Measurements from ENCODE around the gene KRTAP6-2.

The KRTAP6-2 gene

GRCh38 chr21:30620522-30620921 lies 21.8 kb upstream of the KRTAP6-2 start, which contains the start of gene KRTAP20-4:
Gene KRTAP20-4 (plus strand): TSS chr21:30620627.
- Histone ChIP-seq H4K20me1 (ENCODE audit: insufficient read depth, low read length) (no peaks in the 10 kb centered on the region), H3K36me3 (ENCODE audit: insufficient read depth, low read length) (no peaks in the 10 kb centered on the region), H2AFZ (ENCODE audit: low read length) (no peak within 1 kb of the TSS), H3F3A (ENCODE audit: insufficient read depth, low read length) (no peaks in the 10 kb centered on the region), H3K4me2 (ENCODE audit: low read length) (no peak within 1 kb of the TSS), H3K27me3 (ENCODE audit: insufficient read depth, low read length) (no peaks in the 10 kb centered on the region), H3K4me1 (ENCODE audit: insufficient read depth, low read length, severe bottlenecking) (no peaks in the 10 kb centered on the region), H3K9me2 (ENCODE audit: low read depth, low read length) (no peaks in the 10 kb centered on the region), H3K9ac (ENCODE audit: low read length) (no peak within 1 kb of the TSS), H3K79me2 (ENCODE audit: insufficient read depth, low read length) (no peaks in the 10 kb centered on the region), H3K9me3 (ENCODE audit: low read length) (no peaks in the 10 kb centered on the region), H3K27ac (ENCODE audit: low read depth, low read length, poor library complexity, severe bottlenecking) (no peak within 1 kb of the TSS), H3K4me3 (ENCODE audit: low read depth, low read length, poor library complexity, severe bottlenecking) (no peak within 1 kb of the TSS)
- TF ChIP-seq CTCF (IDR thresholded peaks at IDR 0.05; ENCODE audit: low read length) (no peak), EZH2 (IDR thresholded peaks at IDR 0.05; ENCODE audit: borderline replicate concordance, low read length) (no peak)

GRCh38 chr21:30620080-30620479 lies 21.4 kb upstream of the KRTAP6-2 start:
- H3K4me2 ChIP-seq (ENCODE audit: low read length), result no peak overlapping the region
- no peaks in the 10 kb centered on the region for H3K4me1 ChIP-seq (ENCODE audit: insufficient read depth, low read length, severe bottlenecking)
- TF ChIP-seq EZH2 (IDR thresholded peaks at IDR 0.05; ENCODE audit: borderline replicate concordance, low read length) (no peak), CTCF (IDR thresholded peaks at IDR 0.05; ENCODE audit: low read length) (no peak)
- no peaks in the 10 kb centered on the region for H3K79me2 ChIP-seq (ENCODE audit: insufficient read depth, low read length)
- H2AFZ ChIP-seq (ENCODE audit: low read length), result no peak overlapping the region
- H3F3A ChIP-seq (ENCODE audit: insufficient read depth, low read length), result no peaks in the 10 kb centered on the region
- H3K27me3 ChIP-seq (ENCODE audit: insufficient read depth, low read length), result no peaks in the 10 kb centered on the region
- H3K36me3 ChIP-seq (ENCODE audit: insufficient read depth, low read length), result no peaks in the 10 kb centered on the region
- no peak overlapping the region for H3K27ac ChIP-seq (ENCODE audit: low read depth, low read length, poor library complexity, severe bottlenecking)
- no peaks in the 10 kb centered on the region for H3K9me3 ChIP-seq (ENCODE audit: low read length)
- no peaks in the 10 kb centered on the region for H3K9me2 ChIP-seq (ENCODE audit: low read depth, low read length)
- H3K4me3 ChIP-seq (ENCODE audit: low read depth, low read length, poor library complexity, severe bottlenecking), result no peak overlapping the region
- H3K9ac ChIP-seq (ENCODE audit: low read length), result no peak overlapping the region
- H4K20me1 ChIP-seq (ENCODE audit: insufficient read depth, low read length), result no peaks in the 10 kb centered on the region

GRCh38 chr21:30616125-30616524 lies 17.4 kb upstream of the KRTAP6-2 start, which contains the start of gene KRTAP20-1:
Gene KRTAP20-1 (plus strand): TSS chr21:30616425. CDS start chr21:30616455, 30 bp downstream.
- Histone ChIP-seq H3K4me3 (ENCODE audit: low read depth, low read length, poor library complexity, severe bottlenecking) (no peak within 1 kb of the TSS), H3K36me3 (ENCODE audit: insufficient read depth, low read length) (no peaks in the 10 kb centered on the region), H3K4me2 (ENCODE audit: low read length) (no peak within 1 kb of the TSS), H3K27ac (ENCODE audit: low read depth, low read length, poor library complexity, severe bottlenecking) (no peak within 1 kb of the TSS), H3K27me3 (ENCODE audit: insufficient read depth, low read length) (no peaks in the 10 kb centered on the region), H3K9me3 (ENCODE audit: low read length) (no peaks in the 10 kb centered on the region), H2AFZ (ENCODE audit: low read length) (no peak within 1 kb of the TSS), H3K9ac (ENCODE audit: low read length) (no peak within 1 kb of the TSS), H3K9me2 (ENCODE audit: low read depth, low read length) (no peaks in the 10 kb centered on the region), H3K79me2 (ENCODE audit: insufficient read depth, low read length) (no peaks in the 10 kb centered on the region), H3K4me1 (ENCODE audit: insufficient read depth, low read length, severe bottlenecking) (no peaks in the 10 kb centered on the region), H3F3A (ENCODE audit: insufficient read depth, low read length) (no peaks in the 10 kb centered on the region), H4K20me1 (ENCODE audit: insufficient read depth, low read length) (no peaks in the 10 kb centered on the region)
- TF ChIP-seq CTCF (IDR thresholded peaks at IDR 0.05; ENCODE audit: low read length), result no peak
- no peak for TF ChIP-seq EZH2 (IDR thresholded peaks at IDR 0.05; ENCODE audit: borderline replicate concordance, low read length)

Data from OCI-LY1 (cell line).